HPDE6-E6E7 (cell line): ENCODE measurements around the gene TEX9.

Source experiments
- DNase-seq: peaks from one replicate; pipeline ENCODE4 v3.0.0; 2011; ENCODE audit warnings: missing footprints; ENCODE audit errors: extremely low spot score

Gene TEX9

DNA sequence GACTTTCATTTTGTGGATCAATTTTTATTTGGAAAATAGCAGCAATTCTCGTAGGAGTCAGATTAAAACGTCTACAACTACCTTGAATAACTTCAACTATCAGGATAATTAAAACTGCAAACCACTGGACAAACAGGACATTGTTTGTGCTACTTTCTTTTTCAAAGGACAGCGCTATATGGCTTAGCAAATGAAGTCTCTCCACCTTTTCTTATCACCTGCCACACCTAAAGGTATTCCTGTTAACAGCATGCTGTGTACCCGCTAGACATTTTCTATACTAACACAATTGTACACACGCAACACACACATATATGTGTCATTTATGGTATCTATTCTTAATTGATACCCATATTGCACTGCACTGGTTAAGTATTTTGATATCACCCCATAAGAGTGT, 80.5 kb downstream of the TEX9 start:
- no peak for DNase-seq

DNA sequence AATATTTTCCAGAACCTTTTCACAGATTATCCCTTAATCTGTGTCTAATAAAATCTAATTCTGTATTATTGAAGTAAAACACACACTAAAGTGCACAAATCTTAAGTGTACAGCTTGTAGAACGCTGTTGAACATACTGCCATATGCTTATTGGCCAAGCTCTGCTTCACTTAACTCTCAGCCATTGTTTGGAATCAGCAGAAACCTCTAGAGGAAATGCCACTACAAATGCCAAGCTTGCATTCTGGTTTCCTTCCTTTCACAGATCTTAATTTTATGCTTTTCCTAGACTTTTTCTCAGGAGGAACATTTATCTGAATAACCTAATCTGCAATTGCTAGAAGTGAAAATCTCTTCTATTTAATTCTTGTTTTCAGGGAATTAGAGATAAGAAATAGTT, 89.6 kb downstream of the TEX9 start:
- no peak for DNase-seq

DNA sequence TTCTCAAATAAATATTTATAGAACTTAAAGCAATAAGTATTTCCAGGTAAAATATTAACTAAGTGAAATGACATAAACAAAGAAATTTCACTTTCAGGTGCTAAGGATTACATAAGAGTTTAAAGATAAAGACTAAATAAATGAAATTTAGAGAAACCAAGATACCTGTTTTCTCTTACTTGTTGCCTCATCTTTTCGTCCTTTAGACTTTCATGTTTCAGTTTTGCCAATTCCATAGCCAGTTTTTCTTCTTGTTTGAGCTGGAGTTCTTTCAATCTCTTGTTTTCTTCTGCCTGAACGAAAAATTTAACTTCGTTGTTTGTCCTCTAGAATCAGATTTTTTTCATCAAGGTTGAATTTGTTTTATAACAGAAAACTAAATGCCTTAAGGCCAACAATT, 91.0 kb downstream of the TEX9 start:
- DNase-seq: no peak

DNA sequence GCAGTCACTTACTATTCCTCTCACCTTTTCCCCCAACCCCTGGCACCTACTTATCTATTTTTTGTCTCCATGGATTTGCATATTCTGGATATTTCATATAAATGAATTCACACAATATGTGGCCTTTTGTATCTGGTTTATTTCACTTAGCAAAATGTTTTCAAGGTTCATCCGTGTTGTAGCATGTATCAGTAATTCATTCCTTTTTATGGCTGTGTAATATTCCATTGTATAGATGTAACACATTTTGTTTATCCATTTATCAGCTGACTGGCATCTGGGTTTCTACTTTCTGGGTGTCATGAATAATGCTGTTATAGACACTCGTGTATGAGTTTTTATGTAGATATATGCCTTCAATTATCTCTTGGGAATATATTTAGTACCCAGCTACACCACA, 93.9 kb downstream of the TEX9 start:
- no peak for DNase-seq

DNA sequence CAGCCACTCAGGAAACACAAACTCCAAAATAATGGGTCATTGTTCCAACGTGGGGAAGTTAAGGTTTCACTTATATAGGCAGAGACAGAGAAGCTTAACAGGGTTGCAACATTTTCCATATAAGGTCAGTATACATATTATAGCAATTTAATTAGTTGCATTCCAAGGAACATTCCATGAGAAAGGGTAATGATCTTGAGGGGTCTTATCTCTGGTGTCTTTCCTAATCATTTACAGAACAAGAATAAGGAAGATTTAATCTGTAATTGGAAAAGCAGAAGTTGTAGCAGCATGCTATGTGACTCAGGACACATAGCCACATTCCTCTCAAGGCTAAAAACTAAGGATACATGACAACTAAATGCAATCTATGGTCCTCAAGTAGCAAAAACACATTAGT, 94.8 kb downstream of the TEX9 start:
- no peak for DNase-seq

DNA sequence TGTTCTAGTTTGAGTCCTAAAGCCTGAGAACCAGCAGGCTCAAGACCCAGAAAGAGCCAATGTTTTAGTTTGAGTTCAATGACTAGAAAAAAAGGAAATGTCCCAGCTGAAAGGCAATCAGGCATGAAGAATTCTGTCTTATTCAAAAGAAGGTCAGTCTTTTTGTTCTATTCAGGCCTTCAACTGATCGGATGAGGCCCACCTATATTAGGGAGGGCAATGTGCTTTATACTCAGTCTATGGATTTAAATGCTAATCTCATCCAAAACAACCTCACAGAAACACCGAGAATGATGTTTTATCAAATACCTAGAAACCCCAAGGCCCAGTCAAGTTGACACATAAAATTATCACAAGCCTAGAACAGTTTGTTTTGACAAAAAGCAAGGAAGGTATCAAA, 95.7 kb downstream of the TEX9 start:
- no peak for DNase-seq

DNA sequence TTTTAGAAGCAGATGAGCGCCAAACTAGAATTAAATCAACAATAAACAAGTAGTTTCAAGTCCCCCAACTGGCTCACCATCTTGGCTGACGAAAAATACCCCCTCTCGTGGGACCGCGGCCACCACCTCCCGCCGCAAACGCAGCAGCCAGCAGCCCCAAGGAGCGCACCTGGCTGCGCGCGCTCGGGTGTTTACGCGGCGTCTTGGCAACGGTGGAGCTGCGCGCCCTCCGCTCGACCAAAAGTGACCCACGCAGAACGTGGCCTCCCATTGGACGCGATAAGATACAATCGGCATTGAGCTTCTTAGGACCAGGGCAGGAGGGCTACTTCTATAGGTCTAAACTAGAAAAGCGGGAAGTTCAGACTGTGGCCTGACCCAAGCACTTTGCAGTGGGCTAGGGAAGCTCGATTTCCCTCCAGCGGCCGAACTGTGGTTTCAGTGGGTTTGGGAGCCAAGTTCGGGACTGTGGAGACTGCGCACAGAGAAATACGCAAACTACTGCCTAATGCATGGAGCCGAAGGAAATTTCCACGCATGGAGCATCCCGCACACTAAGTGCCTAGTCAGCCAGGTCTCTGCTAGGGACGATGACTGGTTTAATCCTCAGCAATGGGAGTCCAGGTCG, 99.8 kb downstream of the TEX9 start, which contains the start of gene MNS1:
MNS1 (minus strand) TSS at position 245 of the 628 bp plus-strand sequence; CDS start at position 80, 165 bp downstream.
- DNase-seq: peak; percentile 93

DNA sequence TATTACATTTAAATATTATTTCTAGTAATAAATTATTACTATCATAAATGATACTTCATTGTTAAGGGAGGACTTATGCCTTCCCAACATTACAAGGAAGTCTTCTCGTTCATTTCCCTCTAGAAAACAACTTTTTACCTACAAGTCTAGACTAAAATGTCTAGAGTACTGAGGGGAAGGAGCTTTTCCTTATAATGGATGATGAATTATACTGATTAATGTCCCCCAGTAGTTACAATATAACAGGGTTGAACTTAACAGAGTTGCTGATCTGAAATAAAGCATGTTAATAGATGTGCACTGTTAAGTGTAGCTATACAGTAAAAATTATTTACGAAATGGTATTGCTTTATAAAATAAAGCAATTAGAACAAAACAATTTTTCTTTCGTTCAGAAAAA, 102.4 kb downstream of the TEX9 start:
- DNase-seq: no peak

DNA sequence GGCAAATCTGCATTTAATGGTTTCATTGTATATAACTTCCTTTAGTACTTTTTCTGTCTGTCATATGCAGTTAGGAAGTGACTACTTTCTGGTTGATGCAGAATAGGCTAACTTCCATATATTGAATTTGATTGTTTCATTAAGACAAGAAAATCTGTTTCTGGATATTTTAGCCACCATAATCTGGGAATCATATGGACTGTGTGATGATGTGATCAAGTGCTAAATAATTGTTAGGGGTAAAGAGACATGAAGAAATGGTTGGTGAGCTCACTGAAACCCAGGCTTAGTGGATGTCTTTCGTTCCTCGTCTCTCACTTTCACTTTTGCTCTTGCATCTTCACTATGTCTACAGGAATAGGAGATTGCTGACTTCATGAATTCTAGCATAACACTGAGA, 103.2 kb downstream of the TEX9 start:
- no peak for DNase-seq

DNA sequence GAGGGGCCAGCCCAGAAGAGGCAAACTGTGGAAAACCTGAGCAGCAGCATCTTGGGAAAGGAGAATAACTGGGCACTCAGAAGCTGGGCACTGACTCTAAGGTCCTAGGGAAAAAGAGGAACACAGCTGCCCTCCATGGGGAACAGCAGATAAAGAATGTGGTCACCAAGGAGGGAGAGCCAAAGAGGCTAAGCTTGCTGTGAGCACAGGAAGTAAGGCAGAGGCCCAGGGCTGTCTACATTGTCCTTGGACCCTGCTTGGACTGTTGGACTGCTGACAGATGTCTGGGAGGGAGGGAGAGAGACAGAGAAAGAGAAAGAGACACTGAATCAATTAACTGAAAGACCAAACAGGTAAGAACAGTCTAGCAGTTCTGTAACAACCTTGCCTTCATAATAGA, 104.3 kb downstream of the TEX9 start:
- DNase-seq: no peak

DNA sequence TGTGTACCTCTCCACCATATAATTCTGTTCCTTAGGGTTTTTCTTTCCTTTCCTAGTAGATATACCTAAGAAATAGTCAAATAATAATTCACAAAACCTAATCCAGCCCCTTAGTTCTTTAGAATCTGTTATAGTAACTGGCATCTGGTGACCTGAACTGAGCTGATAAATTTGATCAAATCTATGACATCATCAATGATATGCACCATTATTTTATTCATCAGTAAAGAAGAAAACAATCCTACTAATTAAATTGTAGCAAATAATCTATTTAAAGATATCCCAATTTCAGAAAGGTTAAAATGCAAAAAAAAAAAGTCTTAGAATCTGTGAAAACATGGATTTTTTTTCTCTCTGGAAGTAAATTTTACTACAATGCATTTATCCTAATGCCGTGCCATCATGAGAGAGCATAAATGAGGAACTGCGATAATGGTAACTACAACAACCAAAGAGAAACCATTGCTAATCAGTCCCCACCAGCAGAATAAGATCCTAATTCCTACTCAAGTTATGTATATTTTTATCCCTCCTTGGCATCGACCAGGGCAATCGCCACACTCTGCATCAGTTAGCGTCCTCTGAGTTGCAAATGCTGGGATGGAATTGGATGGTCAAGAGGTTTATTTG, 106.3 kb downstream of the TEX9 start:
- DNase-seq: no peak

DNA sequence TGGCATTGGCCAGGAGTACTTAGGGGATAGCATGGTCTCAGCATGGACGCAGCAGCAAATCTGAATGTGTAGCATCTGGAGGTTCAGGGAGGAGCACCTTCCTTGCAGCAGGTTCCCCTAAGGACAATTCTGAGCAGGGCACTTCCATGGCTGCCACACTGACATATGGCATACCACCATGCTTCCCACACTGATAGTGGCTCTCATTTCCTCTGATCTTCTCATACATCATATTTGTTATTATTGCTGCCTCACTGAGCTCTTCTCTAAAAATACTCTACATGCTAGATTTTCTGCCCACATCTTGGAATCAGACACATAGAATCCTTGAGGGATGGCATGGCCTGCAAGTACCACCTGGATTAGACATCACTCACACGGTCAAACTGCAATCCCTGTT, 107.1 kb downstream of the TEX9 start:
- no peak for DNase-seq

DNA sequence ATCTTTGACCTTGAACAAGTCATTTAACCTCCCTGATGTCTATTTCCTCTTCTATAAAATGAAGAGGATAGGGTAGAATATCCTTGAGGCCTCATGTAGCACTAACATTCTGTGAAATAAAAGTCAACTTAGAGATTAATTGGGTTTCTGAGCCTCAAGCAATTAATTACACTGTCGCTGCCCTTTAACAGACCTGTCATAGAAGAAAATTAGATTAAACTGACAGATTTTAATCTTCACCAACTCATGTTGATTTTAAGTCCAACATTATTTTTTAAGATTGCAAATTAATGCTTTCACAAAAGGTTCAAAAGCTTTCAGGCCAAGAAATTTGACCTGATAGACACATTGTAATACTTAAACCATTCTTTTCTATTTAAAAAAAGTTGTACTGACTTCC, 107.8 kb downstream of the TEX9 start:
- DNase-seq: no peak

DNA sequence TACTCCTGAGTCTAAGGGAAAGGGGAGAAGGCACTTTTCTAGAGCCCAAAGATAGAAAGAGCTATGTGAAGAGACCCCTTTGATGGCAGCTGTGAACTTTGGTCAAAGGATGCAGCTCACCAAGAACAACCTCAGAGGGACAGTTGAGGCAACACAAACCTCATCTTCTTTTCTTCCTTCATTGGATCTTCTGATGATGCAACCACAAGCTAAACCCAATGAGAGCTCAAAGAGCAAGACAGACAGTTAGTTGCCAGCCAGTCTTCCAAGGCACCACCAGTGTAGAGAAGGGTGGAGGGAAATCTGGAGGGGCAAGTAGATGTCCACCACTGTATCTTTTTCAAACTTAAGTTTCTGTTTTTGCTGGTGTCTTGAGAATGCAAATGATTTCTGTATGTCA, 110.1 kb downstream of the TEX9 start:
- DNase-seq: no peak
